Ishikawa (cell line): ENCODE results near the gene TRAPPC12.

ENCODE experiments used
- CEBPB ChIP-seq: IDR thresholded peaks from 2 replicates; pipeline ENCODE4 v1.6.1; 2012
- CREB1 ChIP-seq: IDR thresholded peaks from 2 replicates; pipeline ENCODE4 v1.6.1; 2012; ENCODE audit warnings: low read depth
- EGR1 ChIP-seq: IDR thresholded peaks from 2 replicates; pipeline ENCODE4 v1.6.1; 2012
- EP300 ChIP-seq: IDR thresholded peaks from 2 replicates; pipeline ENCODE4 v1.6.1; 2012; ENCODE audit warnings: borderline replicate concordance
- FOXM1 ChIP-seq: IDR thresholded peaks from 2 replicates; pipeline ENCODE4 v1.6.1; 2012; ENCODE audit warnings: low read depth, borderline replicate concordance
- MAX ChIP-seq: IDR thresholded peaks from 2 replicates; pipeline ENCODE4 v1.6.1; 2012
- NFIC ChIP-seq: IDR thresholded peaks from 2 replicates; pipeline ENCODE4 v1.6.1; 2012
- RAD21 ChIP-seq: IDR thresholded peaks from 2 replicates; pipeline ENCODE4 v1.6.1; 2012; ENCODE audit warnings: low read depth
- REST ChIP-seq: IDR thresholded peaks from 2 replicates; pipeline ENCODE4 v1.6.1; 2012; ENCODE audit warnings: low read depth, mild to moderate bottlenecking
- TAF1 ChIP-seq: IDR thresholded peaks from 2 replicates; pipeline ENCODE4 v1.6.1; 2012; ENCODE audit warnings: low read depth, mild to moderate bottlenecking
- TCF12 ChIP-seq: IDR thresholded peaks from 2 replicates; pipeline ENCODE4 v1.6.1; 2012; ENCODE audit warnings: low read depth
- TEAD4 ChIP-seq: IDR thresholded peaks from 2 replicates; pipeline ENCODE4 v1.6.1; 2012
- USF1 ChIP-seq: IDR thresholded peaks from 2 replicates; pipeline ENCODE4 v1.6.1; 2012
- YY1 ChIP-seq: IDR thresholded peaks from 2 replicates; pipeline ENCODE4 v1.6.1; 2012; ENCODE audit warnings: low read depth
- ZBTB7A ChIP-seq: IDR thresholded peaks from 2 replicates; pipeline ENCODE4 v1.6.1; 2012; ENCODE audit warnings: low read depth

TRAPPC12 gene

GRCh38 chr2:3379647-3380534 lies at the start of gene TRAPPC12:
TRAPPC12 (plus strand) TSS chr2:3379694; CDS start chr2:3387624, 7,930 bp downstream.
- no peak for TF ChIP-seq USF1
- no peak for TF ChIP-seq CREB1
- no peak for TF ChIP-seq CEBPB
- peak; percentile 85 for TF ChIP-seq TAF1
- TF ChIP-seq EP300, result no peak
- TF ChIP-seq TEAD4, result no peak
- TF ChIP-seq EGR1, result no peak
- peak; percentile 50; the same call in 1 of the 2 replicates for TF ChIP-seq MAX
- TF ChIP-seq RAD21, result no peak
- TF ChIP-seq NFIC, result no peak
- TF ChIP-seq YY1, result no peak
- no peak for TF ChIP-seq FOXM1
- TF ChIP-seq REST, result no peak
- TF ChIP-seq TCF12, result peak; percentile 67
- TF ChIP-seq ZBTB7A, result peak; percentile 91; the same call in 1 of the 2 replicates

- no peak for TF ChIP-seq TAF1
- no peak for TF ChIP-seq EGR1
- TF ChIP-seq USF1, result no peak
- no peak for TF ChIP-seq TCF12
- TF ChIP-seq TEAD4, result no peak
- no peak for TF ChIP-seq EP300
- no peak for TF ChIP-seq YY1
- no peak for TF ChIP-seq CEBPB
- TF ChIP-seq ZBTB7A, result no peak
- no peak for TF ChIP-seq NFIC
- no peak for TF ChIP-seq MAX
- no peak for TF ChIP-seq REST
- TF ChIP-seq FOXM1, result no peak
- TF ChIP-seq CREB1, result no peak
Observed at GRCh38 chr2:3332133-3332532, 47.4 kb upstream of the TRAPPC12 start.

- no peak for TF ChIP-seq ZBTB7A
- TF ChIP-seq TAF1, result no peak
- no peak for TF ChIP-seq NFIC
- TF ChIP-seq CREB1, result no peak
- TF ChIP-seq RAD21, result no peak
- no peak for TF ChIP-seq FOXM1
Observed at GRCh38 chr2:3334392-3335345, 44.8 kb upstream of the TRAPPC12 start.

- no peak for TF ChIP-seq EP300
- TF ChIP-seq REST, result no peak
- no peak for TF ChIP-seq MAX
- TF ChIP-seq TEAD4, result no peak
- no peak for TF ChIP-seq ZBTB7A
- no peak for TF ChIP-seq TCF12
- TF ChIP-seq CEBPB, result no peak
- TF ChIP-seq YY1, result no peak
- TF ChIP-seq TAF1, result no peak
- TF ChIP-seq USF1, result no peak
- no peak for TF ChIP-seq EGR1
- no peak for TF ChIP-seq FOXM1
- TF ChIP-seq RAD21, result no peak
- TF ChIP-seq CREB1, result no peak
- no peak for TF ChIP-seq NFIC
Observed at GRCh38 chr2:3336844-3337243, 42.6 kb upstream of the TRAPPC12 start.
